ENCODE measurements around the gene WDR72. TPM values are rescaled to one million over a fixed set of nuclear protein-coding genes. Genes with fewer than 3 reads are reported as not detected.

The WDR72 gene
- total and polyA plus RNA-seq, 2 donors (not counting 1 experiment from before 2014, with no cell fraction given): not detected

DNA sequence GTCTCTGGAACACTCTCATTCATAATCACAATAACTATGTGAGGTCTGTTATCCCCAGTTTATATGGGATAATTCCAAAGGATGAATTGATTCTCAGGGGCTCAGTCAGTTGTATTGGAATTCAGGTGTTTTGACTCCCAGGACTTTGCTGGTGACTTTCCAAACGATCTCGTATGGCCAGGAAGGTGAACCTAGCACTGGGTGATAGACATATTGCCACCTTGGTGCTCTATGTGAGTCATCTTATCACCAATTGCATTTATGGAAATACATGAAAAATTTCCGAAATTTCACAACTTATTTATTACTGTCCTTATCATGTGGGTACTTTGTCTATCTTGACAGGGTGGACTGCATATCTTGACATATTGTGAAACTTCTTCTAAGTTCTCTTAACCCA is 287.3 kb downstream of the WDR72 start:
- H3K4me1 Mint-ChIP-seq: no peaks in the 10 kb centered on the region
- peaks cover 0 to 1% (median 0%) of the 10 kb centered on the region in 3 donors for H3K9me3 ChIP-seq (ENCODE audit: control extremely low read depth in 1 of 3, control insufficient read depth in 2 of 3, insufficient read depth in 1 of 3, low read length in 2 of 3)
- no peak overlapping the region for H3K4me3 Mint-ChIP-seq
- TF ChIP-seq EZH2 (IDR thresholded peaks at IDR 0.05; ENCODE audit: borderline replicate concordance, insufficient read depth, low read depth, low read length, poor library complexity, severe bottlenecking): no peak
- TF ChIP-seq, protein P1, sequence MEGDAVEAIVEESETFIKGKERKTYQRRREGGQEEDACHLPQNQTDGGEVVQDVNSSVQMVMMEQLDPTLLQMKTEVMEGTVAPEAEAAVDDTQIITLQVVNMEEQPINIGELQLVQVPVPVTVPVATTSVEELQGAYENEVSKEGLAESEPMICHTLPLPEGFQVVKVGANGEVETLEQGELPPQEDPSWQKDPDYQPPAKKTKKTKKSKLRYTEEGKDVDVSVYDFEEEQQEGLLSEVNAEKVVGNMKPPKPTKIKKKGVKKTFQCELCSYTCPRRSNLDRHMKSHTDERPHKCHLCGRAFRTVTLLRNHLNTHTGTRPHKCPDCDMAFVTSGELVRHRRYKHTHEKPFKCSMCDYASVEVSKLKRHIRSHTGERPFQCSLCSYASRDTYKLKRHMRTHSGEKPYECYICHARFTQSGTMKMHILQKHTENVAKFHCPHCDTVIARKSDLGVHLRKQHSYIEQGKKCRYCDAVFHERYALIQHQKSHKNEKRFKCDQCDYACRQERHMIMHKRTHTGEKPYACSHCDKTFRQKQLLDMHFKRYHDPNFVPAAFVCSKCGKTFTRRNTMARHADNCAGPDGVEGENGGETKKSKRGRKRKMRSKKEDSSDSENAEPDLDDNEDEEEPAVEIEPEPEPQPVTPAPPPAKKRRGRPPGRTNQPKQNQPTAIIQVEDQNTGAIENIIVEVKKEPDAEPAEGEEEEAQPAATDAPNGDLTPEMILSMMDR (IDR thresholded peaks at IDR 0.05): no peak
- H4K20me1 ChIP-seq (ENCODE audit: control insufficient read depth, insufficient read depth, low read length, poor library complexity, severe bottlenecking): no peaks in the 10 kb centered on the region
- no peaks in the 10 kb centered on the region for H3K9me3 Mint-ChIP-seq (ENCODE audit: insufficient read depth)
- WGBS (ENCODE audit: insufficient coverage): no CpG with 5 or more reads among the region's 3 CpGs
- ChIA-PET POLR2A (no interaction called here), CTCF (no interaction called here)
- H3K27me3 Mint-ChIP-seq: no peaks in the 10 kb centered on the region
- H3K79me2 ChIP-seq (ENCODE audit: control insufficient read depth, insufficient read depth, low read length): no peaks in the 10 kb centered on the region
- no peak overlapping the region for H3K27ac Mint-ChIP-seq
- H3K4me2 ChIP-seq (replicated peaks; ENCODE audit: low read depth, low read length, poor library complexity, severe bottlenecking): no peak overlapping the region
- H3K4me1 ChIP-seq (ENCODE audit: control insufficient read depth in 2 of 2, insufficient read depth in 2 of 2, low read length in 2 of 2): no peaks in the 10 kb centered on the region
- no peak overlapping the region for H3K27ac ChIP-seq (ENCODE audit: low read length in 2 of 2)
- H3K36me3 ChIP-seq (replicated peaks in 1 of 2; ENCODE audit: control extremely low read depth in 1 of 2, control insufficient read depth in 1 of 2, extremely low read depth in 1 of 2, insufficient read depth in 2 of 2, low read length in 1 of 2): no peaks in the 10 kb centered on the region
- ATAC-seq (ENCODE audit: low read depth) (no peak), DNase-seq (no peak)
- H3K9ac ChIP-seq (ENCODE audit: low read length): no peak overlapping the region
- H3K27me3 ChIP-seq (replicated peaks in 1 of 4; ENCODE audit: control extremely low read depth in 1 of 4, control insufficient read depth in 3 of 4, insufficient read depth in 4 of 4, low read length in 3 of 4): no peaks in the 10 kb centered on the region
- H3K4me3 ChIP-seq (ENCODE audit: control extremely low read depth in 1 of 5, extremely low read depth in 1 of 5, insufficient read depth in 1 of 5, low read depth in 2 of 5, low read length in 4 of 5): no peak overlapping the region
- no peak overlapping the region for H2AFZ ChIP-seq (ENCODE audit: insufficient read depth, low read depth, low read length, poor library complexity, severe bottlenecking)
- intact Hi-C loops (cut with micrococcal nuclease): no loop called here

DNA sequence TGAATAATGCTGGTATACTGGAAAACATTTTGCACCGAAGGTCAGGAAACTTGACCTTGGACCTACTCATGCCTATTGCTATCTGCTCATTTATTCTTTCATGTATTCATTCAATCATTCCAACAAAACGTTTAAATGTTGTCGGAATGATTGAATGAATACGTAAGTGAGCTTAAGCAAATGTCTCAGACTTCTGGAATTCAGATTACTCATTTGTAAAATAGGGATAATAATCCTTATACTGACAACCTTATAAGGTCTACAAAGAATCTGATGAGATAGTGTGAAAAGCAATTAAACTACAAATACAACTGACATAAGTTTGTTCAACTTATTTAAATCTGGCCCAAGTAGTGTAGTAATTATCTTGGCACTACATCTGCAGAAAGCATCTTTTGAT is 288.7 kb downstream of the WDR72 start:
- DNase-seq: no peak
- Histone ChIP-seq H3K9me3 (ENCODE audit: control extremely low read depth in 1 of 3, control insufficient read depth in 2 of 3, insufficient read depth in 1 of 3, low read length in 2 of 3) (peaks cover 0 to 1% (median 0%) of the 10 kb centered on the region in 3 donors), H3K27ac (ENCODE audit: low read length in 2 of 2) (no peak overlapping the region), H3K9ac (ENCODE audit: low read length) (no peak overlapping the region), H3K36me3 (replicated peaks in 1 of 2; ENCODE audit: control extremely low read depth in 1 of 2, control insufficient read depth in 1 of 2, extremely low read depth in 1 of 2, insufficient read depth in 2 of 2, low read length in 1 of 2) (no peaks in the 10 kb centered on the region), H3K4me2 (replicated peaks; ENCODE audit: low read depth, low read length, poor library complexity, severe bottlenecking) (no peak overlapping the region), H3K4me1 (ENCODE audit: control insufficient read depth in 2 of 2, insufficient read depth in 2 of 2, low read length in 2 of 2) (no peaks in the 10 kb centered on the region), H2AFZ (ENCODE audit: insufficient read depth, low read depth, low read length, poor library complexity, severe bottlenecking) (no peak overlapping the region), H3K79me2 (ENCODE audit: control insufficient read depth, insufficient read depth, low read length) (no peaks in the 10 kb centered on the region), H3K4me3 (ENCODE audit: control extremely low read depth in 1 of 5, extremely low read depth in 1 of 5, insufficient read depth in 1 of 5, low read depth in 2 of 5, low read length in 4 of 5) (no peak overlapping the region), H3K27me3 (replicated peaks in 1 of 4; ENCODE audit: control extremely low read depth in 1 of 4, control insufficient read depth in 3 of 4, insufficient read depth in 4 of 4, low read length in 3 of 4) (no peaks in the 10 kb centered on the region), H4K20me1 (ENCODE audit: control insufficient read depth, insufficient read depth, low read length, poor library complexity, severe bottlenecking) (no peaks in the 10 kb centered on the region)
- no peaks in the 10 kb centered on the region for H3K4me1 Mint-ChIP-seq
- no peaks in the 10 kb centered on the region for H3K27me3 Mint-ChIP-seq
- ChIA-PET POLR2A (no interaction called here), CTCF (interaction anchor here (1.0 kb wide), 1 partner anchor 9 kb away, joined by 3 read pairs; no protein-coding TSS in a partner anchor)
- H3K9me3 Mint-ChIP-seq (ENCODE audit: insufficient read depth): no peaks in the 10 kb centered on the region
- H3K27ac Mint-ChIP-seq: no peak overlapping the region
- no CpG with 5 or more reads among the region's 4 CpGs for WGBS (ENCODE audit: insufficient coverage)
- intact Hi-C loops (cut with micrococcal nuclease): no loop called here
- no peak overlapping the region for H3K4me3 Mint-ChIP-seq
- ATAC-seq (ENCODE audit: low read depth): no peak
- no peak for TF ChIP-seq EZH2 (IDR thresholded peaks at IDR 0.05; ENCODE audit: borderline replicate concordance, insufficient read depth, low read depth, low read length, poor library complexity, severe bottlenecking)
- TF ChIP-seq, protein P1 (IDR thresholded peaks at IDR 0.05): no peak

All from B cell (primary cell).